Brain microvascular endothelial cell (primary cell): Measurements from ENCODE around the gene COL13A1.
A peak's percentile ranks its signal among the peaks of the same experiment; 100 is the strongest.

Source experiments
- DNase-seq: peaks from one replicate; pipeline ENCODE4 v3.0.0-alpha.2; 2020
- H3K27ac ChIP-seq: fragments of 250-450 bp; sonication (Bioruptor Pico); 2 replicates; pipeline ENCODE4 v1.5.1; 2020; ENCODE audit warnings: mild to moderate bottlenecking, moderate library complexity
- H3K27me3 ChIP-seq: fragments of 250-450 bp; sonication (Bioruptor Pico); replicated peaks from 2 replicates; pipeline ENCODE4 v1.5.1; 2020; ENCODE audit warnings: mild to moderate bottlenecking
- H3K36me3 ChIP-seq: fragments of 250-450 bp; sonication (Bioruptor Pico); replicated peaks from 2 replicates; pipeline ENCODE4 v1.5.1; 2020; ENCODE audit warnings: mild to moderate bottlenecking
- H3K4me3 ChIP-seq: 2 replicates; pipeline ENCODE4 v1.5.1; 2011; ENCODE audit warnings: low read depth, mild to moderate bottlenecking, control low read depth, low read length, moderate library complexity
- in situ Hi-C: cut with HindIII; loops from 2 replicates; pipeline ENCODE4 v1.10.0; 2017; ENCODE audit warnings: low sequenced_read_pairs, low pct_ligation_motif_present
- TF ChIP-seq, protein P1 (sequence below): IDR thresholded peaks from 2 replicates; pipeline ENCODE4 v1.5.1; 2011; ENCODE audit warnings: low read depth, mild to moderate bottlenecking, moderate library complexity, low read length, control low read depth, inconsistent platforms; ENCODE audit errors: missing control alignments

COL13A1 gene

GRCh38 chr10:69901022-69901421, 99.3 kb downstream of the COL13A1 start:
- Histone ChIP-seq H3K36me3 (peaks cover 3% of the 10 kb centered on the region), H3K27me3 (no peaks in the 10 kb centered on the region), H3K4me3 (no peak overlapping the region), H3K27ac (no peak overlapping the region)
- TF ChIP-seq, protein P1, sequence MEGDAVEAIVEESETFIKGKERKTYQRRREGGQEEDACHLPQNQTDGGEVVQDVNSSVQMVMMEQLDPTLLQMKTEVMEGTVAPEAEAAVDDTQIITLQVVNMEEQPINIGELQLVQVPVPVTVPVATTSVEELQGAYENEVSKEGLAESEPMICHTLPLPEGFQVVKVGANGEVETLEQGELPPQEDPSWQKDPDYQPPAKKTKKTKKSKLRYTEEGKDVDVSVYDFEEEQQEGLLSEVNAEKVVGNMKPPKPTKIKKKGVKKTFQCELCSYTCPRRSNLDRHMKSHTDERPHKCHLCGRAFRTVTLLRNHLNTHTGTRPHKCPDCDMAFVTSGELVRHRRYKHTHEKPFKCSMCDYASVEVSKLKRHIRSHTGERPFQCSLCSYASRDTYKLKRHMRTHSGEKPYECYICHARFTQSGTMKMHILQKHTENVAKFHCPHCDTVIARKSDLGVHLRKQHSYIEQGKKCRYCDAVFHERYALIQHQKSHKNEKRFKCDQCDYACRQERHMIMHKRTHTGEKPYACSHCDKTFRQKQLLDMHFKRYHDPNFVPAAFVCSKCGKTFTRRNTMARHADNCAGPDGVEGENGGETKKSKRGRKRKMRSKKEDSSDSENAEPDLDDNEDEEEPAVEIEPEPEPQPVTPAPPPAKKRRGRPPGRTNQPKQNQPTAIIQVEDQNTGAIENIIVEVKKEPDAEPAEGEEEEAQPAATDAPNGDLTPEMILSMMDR, result no peak
- DNase-seq, result no peak
- in situ Hi-C loops, result loop anchor here (25.0 kb wide), 1 partner anchor 239 kb away; no protein-coding TSS in a partner anchor

DNA sequence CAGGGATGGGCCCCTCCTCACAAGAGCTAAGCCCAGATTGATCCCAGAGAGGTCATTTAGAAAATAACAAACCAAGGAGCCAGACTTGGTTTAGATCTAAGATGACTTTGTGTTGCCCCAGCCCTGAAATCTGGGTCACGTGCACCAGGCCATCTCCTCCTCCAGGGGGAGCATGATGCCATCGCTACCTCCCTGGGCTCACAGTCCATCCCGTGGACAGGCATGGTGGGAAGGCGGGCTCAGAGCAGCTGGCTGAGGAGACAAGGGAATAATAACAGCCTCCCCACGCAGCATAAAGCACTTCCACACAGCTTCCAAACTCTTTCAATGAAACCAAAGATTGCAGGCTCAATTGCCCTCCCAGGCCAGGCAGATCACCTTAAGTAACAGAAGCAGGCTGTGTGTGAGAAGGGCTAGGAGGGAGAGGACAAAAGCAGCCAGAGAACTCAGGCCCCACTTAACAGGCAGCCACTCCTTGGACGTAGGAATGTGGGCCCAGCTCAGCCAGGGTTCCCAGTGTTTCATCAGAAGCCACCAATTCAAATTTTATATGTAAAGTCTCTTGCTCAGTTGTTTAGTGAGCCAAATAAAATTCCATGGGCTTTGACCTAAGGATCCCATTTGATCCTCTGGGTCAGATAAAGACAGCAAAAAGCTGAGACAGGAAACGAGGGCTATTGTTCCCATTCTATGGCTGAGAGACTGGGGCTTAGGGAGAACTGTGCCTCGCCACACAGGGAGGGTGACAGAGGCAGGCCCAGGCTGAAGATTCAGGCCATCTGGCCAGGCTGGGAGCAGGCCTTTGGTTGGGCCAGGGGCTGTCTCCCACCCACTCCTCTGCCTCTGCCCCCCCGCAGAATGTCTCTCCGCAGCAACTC, 100.2 kb downstream of the COL13A1 start:
- TF ChIP-seq, protein P1, result peak; percentile 81
- no peak overlapping the region for H3K4me3 ChIP-seq
- no peaks in the 10 kb centered on the region for H3K27me3 ChIP-seq
- peak; percentile 43 for DNase-seq
- no peak overlapping the region for H3K27ac ChIP-seq
- in situ Hi-C loops, result loop anchor here (25.0 kb wide), 1 partner anchor 240 kb away; no protein-coding TSS in a partner anchor
- H3K36me3 ChIP-seq, result peaks cover 3% of the 10 kb centered on the region

- DNase-seq, result no peak
- in situ Hi-C loops, result loop anchor here (25.0 kb wide), 1 partner anchor 241 kb away; no protein-coding TSS in a partner anchor
- TF ChIP-seq, protein P1, result no peak
- Histone ChIP-seq H3K4me3 (no peak overlapping the region), H3K27me3 (no peaks in the 10 kb centered on the region), H3K36me3 (peaks cover 3% of the 10 kb centered on the region), H3K27ac (no peak overlapping the region)
Measured at GRCh38 chr10:69902835-69903535, 101.3 kb downstream of the COL13A1 start.

GRCh38 chr10:69904533-69904932, 102.8 kb downstream of the COL13A1 start:
- no peaks in the 10 kb centered on the region for H3K27me3 ChIP-seq
- TF ChIP-seq, protein P1, result peak; percentile 6
- in situ Hi-C loops, result loop anchor here (25.0 kb wide), 1 partner anchor 242 kb away; no protein-coding TSS in a partner anchor
- no peak overlapping the region for H3K27ac ChIP-seq
- DNase-seq, result no peak
- peaks cover 2% of the 10 kb centered on the region for H3K36me3 ChIP-seq
- no peak overlapping the region for H3K4me3 ChIP-seq

- Histone ChIP-seq H3K36me3 (peaks cover 2% of the 10 kb centered on the region), H3K4me3 (no peak overlapping the region), H3K27me3 (no peaks in the 10 kb centered on the region), H3K27ac (no peak overlapping the region)
- TF ChIP-seq, protein P1, result no peak
- in situ Hi-C loops, result loop anchor here (25.0 kb wide), 1 partner anchor 244 kb away; no protein-coding TSS in a partner anchor
- no peak for DNase-seq
Measured at GRCh38 chr10:69906425-69906824, 104.7 kb downstream of the COL13A1 start.
